ENCODE data around the gene LIN28B.
A peak's percentile ranks its signal among the peaks of the same experiment; 100 is the strongest.
"Not testable (repeated sequence)": the region's sequence is repeated elsewhere in the genome, so short reads cannot be mapped to it uniquely, and the experiment has no call there.

The LIN28B gene

DNA sequence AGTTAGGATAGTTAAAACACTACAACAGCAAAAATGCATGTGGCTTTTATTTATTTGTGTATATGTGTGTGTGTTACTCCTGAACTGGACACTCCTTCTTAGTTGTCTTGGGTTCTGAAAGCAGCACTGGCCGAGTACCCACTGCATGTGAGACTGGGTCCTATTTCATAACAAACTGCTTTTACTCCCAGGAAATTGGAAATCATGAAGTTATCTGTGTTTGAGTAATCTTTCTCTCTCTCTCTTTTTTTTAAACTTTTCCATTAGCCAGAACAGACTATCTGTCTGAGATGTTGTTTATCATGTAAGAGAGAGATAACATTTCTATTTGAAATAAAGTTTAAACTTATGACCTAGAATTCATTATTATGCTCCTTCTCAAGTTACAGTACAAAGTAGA lies 110.4 kb downstream of the LIN28B start:
- no peak for DNase-seq (ENCODE audit: low spot score)

DNA sequence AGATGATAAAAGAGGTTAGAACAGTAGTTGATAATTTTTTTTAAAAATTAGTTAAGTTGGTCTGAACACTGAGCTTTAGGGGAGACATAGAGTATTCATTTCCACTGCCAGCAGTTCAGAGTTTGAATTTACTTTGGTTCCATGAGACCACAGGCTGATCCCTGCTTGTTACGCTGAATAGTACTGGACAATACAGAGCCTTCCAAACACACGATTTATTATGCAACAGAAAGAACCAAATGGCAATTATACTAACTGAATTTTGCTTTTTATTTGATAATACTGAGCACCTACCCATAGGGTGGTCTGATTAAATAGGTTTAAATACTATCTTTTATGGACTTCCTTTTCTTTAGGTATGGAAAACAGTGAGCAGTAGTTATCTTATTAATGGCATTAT lies 111.5 kb downstream of the LIN28B start:
- DNase-seq (ENCODE audit: low spot score): no peak

DNA sequence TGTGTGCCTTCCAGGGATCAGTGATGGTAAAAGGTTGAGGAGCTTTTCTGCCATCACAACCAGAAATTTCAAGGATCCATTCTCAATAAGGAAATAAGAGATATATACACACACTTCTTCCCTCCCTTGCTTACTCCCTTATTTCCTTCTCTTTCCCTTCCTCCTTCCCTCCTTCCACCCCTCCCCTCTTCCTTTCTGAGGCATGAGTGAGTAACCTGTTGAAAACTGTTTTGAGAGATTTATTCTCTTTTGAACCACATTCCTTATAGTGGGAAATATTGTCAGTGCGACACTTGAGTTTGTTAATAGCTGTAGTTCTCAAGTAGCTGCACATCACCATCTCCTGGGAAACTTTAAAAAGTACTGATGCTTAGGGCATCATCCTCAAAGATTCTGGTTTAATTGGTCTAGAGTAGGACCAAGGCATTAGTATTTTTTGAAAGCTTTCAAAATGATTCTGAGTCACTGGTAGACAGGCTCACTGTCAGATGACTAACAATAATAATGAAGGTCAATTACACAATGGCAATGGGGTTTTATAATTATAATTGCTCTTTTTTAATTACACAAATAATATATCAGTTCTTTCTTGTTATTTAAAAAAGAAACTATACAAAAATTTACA lies 113.0 kb downstream of the LIN28B start:
- DNase-seq (ENCODE audit: low spot score): no peak

DNA sequence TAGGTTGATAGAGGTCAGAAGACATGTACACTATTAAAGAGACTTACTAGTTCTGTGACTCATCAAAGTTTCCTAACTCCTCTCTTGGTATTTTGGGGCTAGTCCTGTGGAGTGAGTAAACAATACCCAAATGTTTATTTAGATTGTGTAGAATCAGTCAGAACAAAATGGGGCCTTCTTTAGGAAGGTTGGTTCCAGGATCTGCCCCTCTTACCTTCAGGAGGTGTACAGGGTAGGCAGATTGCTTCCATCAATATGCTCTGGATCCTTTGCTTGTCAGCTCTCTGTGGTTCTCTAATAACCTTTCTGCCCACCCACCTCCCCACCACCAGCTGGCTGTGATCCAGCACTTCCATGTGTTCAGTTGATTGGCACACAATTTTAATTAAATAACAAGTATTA lies 115.9 kb downstream of the LIN28B start:
- DNase-seq (ENCODE audit: low spot score): no peak

DNA sequence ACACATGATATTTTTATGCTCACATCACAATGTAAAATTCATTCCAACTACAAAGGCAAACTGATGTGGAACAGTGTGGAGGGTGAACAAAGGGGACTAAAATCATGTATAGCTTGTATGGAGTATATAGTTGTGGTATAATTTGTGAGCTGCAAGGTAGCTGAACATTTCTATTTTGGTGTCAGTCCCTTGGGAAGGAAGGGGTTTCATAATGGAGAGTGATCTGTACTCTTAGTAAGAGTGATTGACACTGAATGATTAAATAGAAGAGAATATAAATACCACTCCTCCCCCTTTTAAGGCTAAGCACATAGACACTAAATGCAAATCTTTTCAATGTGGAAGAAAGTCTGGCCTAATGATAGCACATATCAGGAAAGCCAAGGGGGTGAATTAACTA lies 118.3 kb downstream of the LIN28B start:
- no peak for DNase-seq (ENCODE audit: low spot score)

DNA sequence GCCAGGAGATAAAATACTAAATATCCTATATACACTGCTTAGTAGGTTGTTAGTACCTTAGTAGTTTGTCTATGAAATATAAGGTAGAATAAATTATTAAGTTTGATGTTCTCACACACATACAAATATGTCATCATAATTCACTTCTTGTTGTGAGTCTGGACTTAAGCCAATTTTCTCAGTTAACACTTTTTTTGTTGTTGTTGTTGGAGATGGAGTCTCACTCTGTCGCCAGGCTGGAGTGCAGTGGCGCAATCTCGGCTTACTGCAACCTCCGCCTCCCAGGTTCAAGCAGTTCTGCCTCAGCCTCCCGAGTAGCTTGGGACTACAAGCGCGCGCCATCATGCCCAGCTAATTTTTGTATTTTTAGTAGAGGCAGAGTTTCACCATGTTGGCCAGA lies 119.5 kb downstream of the LIN28B start:
- DNase-seq (ENCODE audit: low spot score): not testable (repeated sequence)

DNA sequence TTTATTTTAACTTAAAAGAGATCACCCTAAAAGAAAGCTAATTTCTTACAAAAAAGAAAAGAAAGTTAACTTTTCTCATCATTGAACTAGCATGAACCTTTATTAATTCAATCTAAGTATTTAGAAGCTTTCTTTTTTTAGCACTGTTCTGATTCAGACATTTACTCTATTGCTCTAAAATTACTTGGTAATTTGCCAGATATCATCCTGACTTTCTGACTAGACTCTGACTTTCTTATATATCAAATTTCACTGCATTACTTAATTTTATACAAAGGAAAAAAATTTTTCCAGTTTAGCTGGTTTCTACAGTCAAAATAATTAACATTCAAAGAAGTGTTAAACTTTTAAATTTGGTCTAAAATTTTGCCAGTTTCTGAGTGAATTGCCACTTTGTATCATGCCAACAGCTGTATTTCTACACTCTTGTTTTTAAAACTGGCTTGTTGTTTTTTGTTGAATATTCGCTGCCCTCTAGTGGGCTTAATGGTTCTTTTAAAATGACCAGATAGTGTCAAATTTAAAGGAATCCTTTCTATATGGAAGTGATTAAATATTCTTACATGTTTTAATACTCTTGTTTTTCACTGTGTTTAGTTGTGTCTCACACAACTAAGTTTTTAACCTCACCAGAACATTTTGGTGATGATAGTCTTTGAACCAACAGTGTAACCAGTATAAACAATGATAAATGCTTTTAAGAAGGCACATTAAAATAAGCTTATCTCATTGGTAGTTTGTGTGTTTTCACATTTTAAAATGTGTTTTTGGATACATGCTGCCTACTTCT lies 120.9 kb downstream of the LIN28B start:
- peak; percentile 27 for DNase-seq (ENCODE audit: low spot score)

DNA sequence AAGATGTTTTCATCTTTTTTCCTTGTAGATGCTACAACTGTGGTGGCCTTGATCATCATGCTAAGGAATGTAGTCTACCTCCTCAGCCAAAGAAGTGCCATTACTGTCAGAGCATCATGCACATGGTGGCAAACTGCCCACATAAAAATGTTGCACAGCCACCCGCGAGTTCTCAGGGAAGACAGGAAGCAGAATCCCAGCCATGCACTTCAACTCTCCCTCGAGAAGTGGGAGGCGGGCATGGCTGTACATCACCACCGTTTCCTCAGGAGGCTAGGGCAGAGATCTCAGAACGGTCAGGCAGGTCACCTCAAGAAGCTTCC lies 121.4 kb downstream of the LIN28B start:
- DNase-seq (ENCODE audit: low spot score): no peak

DNA sequence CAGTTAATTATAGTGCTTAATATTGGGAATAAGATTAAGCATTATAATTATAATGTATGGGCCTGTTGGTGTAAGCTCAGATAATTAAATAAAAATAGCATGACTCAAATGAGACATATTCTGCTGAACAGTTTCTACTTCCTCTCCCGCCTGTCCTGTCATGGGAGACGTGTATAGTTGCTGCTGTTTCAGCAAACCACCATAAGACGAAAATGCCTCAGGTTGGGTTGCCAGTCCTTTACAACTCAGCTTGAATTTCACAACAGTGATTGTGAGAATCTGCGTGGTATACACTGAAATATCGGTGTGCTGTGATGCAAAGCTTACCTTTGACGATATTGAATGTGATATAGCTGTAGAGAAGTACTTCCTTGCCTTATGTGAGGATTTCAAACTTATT lies 123.4 kb downstream of the LIN28B start:
- no peak for DNase-seq (ENCODE audit: low spot score)

DNA sequence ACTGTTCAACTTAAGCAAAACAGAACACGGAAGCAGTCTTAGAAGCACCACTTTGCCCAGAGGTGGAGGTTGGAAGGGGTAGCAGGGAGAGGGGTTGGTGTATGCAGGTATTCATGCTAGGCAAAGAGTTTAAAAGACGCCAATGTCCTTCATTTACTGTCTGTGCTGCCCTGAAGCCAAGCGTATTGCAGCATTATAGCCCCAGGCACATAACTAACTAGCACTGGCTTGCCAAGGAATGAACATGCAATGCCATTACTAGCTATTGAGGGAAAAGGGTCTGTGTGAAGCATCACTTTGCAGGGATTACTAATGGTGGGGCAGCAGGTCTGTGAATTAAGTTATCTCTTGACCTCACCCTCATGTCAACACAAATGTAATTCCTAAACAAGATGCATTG lies 124.8 kb downstream of the LIN28B start:
- DNase-seq (ENCODE audit: low spot score): not testable (repeated sequence)

DNA sequence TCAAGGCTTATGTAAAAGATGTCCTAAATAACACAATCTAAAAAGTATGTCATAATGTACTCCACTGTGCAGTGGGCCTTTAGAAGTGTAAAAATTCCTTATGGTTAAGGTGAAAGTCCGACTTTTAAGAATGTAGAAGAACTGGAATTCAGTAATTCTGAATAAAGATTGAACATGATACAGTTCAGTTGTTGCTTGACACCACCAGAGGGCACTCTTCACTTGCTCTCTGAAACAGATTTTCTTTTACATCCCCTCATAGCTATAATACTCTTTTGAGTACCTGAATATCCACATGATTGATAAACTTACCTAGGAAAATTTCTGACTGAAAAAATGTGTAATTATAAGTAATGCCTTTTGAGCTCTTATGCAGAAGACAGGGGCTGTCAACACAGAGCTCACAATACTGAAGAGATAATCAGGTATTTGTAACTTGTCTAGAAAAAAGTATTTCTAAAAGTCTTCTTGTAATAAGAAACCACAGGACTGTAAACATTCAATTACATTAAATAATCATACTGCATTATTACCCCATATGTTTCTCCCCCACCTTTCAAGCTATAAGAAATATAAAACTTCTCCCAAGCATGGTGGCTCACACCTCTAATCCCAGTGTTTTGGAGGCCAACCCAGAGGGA lies 130.8 kb downstream of the LIN28B start:
- DNase-seq (ENCODE audit: low spot score): peak; percentile 59

DNA sequence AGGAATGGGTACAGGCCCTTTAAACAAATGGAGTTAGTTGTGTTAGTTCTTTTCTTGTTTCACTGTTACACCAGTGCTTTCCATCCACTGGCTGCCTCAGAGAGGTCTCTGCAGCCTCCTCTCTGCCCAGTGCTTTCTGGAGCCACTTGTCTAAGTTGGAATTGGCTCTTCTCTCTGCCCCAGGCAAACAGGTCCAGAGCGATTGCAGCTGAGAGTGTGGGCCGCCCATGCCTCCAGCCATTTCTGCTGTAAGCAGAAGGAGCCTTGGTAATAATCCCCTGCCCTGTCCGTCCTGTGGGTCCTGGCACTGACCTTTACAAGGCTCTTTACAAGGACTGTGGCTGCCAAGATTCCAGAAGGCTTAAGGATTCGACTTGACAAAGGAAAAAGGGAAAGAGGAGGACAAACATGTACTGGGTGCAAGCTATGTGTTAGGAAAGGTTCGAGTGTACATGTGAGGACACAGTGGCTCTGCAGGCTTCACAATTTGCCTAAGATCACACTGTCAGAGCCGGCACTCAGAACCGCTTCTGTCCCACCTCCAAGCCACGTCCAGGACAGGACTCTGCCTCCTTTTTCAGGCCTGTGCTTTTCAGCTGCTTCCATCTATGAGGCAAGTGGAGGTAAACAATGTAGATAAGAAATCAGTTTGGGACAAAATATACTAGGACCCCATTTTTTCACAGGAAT lies 134.4 kb downstream of the LIN28B start:
- no peak for DNase-seq (ENCODE audit: low spot score)

DNA sequence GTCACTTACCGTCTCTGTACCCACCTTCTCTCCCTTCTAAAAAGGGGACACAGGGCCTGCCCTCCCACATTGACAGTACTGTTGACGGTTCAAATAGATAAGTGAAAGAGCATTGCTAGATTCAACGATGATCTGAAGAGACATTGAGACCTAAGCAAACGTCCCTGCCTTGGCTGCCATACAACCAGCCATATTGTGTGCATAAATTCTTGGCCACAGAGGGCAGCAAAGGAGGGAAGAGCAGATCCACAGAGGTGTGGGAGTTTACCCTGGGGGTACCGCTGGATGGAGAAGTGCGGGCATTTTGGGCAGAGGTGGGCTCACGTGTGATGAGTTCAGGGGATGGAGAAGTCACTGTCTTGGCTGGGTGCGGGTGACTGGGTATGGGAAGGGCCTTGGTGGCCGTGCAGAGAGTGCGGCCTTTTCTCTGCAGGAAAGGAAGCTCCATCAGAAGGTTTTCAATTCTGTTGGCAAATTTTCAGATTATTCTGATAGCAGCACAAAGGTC lies 137.3 kb downstream of the LIN28B start:
- DNase-seq (ENCODE audit: low spot score): no peak

DNA sequence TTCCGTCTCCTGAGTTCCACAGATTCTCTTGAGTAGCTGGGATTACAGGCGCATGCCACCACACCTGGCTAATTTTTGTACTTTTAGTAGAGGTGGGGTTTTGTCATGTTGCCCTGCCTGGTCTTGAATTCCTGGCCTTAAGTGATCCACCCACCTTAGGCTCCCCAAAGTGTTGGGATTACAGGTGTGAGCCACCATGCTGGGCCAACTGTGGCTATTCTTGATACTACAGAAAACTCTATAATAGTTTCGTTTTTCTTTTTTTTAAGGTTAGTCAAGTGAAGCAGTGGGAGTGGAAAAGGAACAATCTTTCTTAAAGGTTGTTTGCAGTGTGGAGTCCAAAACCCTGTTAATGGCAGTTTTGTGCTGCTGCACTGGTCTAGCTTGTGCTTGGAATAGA lies 138.2 kb downstream of the LIN28B start:
- DNase-seq (ENCODE audit: low spot score): no peak

DNA sequence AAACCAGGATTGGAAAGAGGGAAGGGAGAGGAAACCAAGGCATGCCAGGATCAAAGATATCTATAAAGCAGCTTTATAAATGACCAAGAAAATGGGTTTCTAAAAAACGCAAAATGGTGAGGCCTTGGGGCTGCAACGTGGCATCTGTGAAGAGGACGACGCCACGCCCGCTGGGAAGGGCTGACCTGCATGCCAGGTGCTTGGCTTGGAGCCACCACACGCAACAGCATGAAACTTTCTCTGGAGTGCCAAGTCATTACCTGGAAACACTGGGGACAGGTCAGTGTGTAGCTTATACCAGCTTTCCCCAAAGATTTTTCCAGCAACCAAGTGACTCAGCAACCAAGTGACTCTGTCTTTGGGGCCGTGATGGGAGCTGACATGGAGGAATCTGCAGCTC lies 140.4 kb downstream of the LIN28B start:
- DNase-seq (ENCODE audit: low spot score): peak; percentile 47

DNA sequence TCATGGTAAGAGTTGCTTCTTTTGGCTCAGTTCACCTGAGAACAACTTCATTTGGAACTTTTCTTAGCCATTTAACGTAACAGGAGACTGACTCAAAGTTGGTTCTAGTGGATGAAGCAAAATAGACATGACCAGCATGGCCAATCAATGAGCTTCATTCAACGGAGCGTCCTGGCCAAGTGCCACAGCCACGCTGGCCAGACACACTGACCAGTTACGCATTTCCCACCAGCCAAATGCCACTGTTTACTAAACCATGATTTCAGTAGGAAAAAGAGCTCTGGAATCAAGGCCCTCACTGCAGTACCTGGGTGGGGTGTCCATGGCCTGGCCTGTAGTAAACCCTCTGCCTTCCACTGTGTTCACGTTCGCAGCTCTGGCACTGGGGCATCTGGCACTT lies 142.5 kb downstream of the LIN28B start:
- DNase-seq (ENCODE audit: low spot score): no peak

DNA sequence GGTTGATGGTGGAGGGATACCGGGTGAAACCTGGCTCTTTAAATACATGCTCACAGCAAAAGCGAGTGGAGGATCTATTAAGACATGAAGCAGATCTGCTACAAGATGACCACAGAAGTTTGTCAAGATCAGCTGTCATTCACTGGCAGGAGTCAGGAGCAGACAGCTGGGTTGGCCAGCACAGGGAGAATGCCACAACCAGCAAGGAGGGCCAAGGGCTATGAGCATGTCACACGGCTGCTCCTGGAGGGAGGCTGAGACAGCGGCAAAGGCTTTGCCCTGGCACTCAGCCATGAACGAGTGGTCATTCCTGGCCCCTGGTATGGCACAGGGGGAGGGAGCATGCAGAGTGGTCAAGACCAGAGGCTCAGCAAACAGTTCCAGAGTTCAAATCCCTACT lies 145.3 kb downstream of the LIN28B start:
- no peak for DNase-seq (ENCODE audit: low spot score)

DNA sequence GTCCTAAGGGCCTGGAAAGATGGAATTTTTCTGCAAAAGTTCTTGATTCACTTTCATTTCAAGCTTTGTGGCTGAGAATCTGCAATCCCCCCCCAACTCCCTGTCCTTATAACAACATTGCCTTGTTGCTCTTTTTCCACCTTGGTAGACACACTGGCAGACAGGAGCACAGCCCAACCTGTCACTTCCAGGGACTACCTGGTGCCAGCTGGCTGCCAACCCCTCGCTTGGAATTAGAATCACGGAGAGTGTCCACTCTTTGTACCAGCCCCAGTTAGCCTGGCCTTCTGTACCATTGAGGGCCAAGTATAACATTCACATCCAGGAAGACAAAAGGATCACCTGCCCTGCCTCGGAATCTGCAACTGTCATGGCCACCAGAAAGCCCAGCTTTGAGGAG lies 148.2 kb downstream of the LIN28B start:
- no peak for DNase-seq (ENCODE audit: low spot score)

DNA sequence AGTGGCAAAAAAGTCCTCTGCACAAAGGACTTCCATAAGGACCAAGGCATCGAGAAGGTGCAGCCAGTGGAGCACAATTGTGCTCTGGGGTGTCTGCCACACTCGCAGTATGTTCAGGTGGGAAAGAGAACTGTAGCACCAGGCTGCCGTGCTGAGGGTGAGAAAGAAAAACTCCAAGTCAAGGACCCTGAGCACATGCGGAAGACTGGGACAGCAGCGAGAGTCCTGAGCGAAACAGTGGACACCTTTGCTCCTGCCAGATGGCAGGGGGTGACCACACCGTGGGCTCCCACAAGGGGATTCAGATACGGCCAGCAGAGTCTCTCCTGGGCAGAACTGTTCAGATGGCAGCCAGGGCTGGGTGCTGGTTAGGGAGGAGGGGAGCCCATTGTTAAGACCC lies 149.4 kb downstream of the LIN28B start:
- no peak for DNase-seq (ENCODE audit: low spot score)

DNA sequence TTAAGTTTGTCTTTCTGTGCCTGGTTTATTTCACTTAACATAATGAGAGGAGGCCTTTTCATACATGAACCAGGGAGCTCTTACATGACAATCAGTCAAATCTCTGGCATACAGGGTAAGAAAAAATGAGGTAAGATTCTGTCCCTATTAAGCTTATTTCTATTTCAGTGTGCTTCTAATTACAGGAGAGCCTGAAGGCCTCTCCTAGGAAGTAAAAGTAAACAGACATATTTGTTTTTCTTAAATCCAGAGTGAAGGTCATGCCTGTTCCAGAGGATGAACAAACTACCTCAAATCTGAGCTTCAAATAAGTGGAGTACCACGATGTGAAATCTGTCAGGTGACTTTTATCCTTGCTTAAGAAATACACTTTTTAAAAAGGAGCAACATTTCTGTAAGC lies 150.3 kb downstream of the LIN28B start:
- no peak for DNase-seq (ENCODE audit: low spot score)

DNA sequence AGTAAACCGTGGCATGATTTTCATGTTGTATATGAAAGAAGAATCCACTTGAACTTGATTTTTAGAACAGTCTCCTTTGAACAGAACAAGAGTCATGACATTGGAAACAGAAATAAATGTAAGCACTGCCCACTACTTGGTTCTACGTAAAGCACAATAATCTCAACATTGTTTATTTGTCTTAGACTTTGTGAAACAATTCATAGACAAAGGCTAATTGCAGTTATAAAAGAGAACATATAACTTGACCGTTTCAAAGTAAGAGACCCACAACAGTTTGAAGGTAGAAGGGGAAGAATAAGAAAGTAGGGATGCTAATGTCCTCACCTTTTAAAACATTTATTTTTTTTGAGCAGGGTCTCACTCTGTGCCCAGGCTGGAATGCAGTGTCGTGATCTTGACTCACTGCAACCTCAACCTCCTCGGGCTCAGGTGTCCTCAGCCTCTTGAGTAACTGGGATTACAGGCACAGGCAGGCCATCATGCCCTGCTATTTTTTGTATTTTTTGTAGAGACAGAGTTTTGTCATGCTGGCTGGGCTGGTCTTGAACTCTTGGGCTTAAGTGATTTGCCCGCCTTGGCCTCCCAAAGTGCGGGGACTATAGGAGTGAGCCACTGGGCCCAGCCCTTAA lies 151.8 kb downstream of the LIN28B start:
- DNase-seq (ENCODE audit: low spot score): no peak
